ENCODE measurements around the gene CSNK1G1.

DNA sequence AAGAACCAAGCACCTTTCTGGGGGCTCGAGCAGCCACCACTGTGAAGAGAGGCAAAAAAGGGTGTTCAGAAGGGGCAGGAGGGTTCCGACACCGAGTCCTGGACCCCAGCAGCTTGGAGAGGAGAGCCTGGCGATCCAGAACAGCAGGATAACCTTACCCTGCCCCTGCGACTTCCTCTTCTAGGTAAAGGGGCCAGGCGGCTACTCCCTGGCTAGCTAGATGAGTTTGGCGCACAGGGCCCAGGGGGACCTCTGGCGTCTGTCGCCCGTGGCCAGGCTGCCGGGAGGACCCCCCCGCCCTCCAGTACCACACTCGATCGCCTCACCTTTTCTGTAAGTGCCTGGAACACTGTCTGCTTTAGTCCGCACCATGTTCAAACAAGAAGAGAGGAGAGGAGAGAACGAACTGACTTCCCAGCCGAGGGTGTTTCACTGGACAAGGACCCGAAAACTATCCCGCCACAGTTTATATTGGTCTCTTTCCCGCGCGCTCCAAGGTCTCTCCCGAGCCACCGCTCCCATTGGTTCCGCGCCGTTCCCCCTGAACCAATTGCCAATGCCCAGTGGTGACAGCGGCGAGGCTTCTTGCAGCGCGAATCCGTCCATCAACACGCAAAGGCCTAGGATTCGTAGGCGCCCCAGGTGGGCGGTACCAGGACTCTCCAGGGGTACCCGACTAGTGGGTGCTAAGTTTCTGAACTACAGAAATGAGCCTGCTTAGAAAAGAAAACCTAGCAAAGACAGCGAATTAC, 25.2 kb upstream of the CSNK1G1 start, which contains the start of gene PCLAF:
- TF ChIP-seq, protein P1, sequence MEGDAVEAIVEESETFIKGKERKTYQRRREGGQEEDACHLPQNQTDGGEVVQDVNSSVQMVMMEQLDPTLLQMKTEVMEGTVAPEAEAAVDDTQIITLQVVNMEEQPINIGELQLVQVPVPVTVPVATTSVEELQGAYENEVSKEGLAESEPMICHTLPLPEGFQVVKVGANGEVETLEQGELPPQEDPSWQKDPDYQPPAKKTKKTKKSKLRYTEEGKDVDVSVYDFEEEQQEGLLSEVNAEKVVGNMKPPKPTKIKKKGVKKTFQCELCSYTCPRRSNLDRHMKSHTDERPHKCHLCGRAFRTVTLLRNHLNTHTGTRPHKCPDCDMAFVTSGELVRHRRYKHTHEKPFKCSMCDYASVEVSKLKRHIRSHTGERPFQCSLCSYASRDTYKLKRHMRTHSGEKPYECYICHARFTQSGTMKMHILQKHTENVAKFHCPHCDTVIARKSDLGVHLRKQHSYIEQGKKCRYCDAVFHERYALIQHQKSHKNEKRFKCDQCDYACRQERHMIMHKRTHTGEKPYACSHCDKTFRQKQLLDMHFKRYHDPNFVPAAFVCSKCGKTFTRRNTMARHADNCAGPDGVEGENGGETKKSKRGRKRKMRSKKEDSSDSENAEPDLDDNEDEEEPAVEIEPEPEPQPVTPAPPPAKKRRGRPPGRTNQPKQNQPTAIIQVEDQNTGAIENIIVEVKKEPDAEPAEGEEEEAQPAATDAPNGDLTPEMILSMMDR (IDR thresholded peaks at IDR 0.05), result no peak
- no peak for TF ChIP-seq POLR2A (IDR thresholded peaks at IDR 0.05)
